K562 (cell line): Measurements from ENCODE around the gene EPB41L3. TPM values are rescaled to one million over a fixed set of nuclear protein-coding genes. Genes with fewer than 3 reads are reported as not detected.

Experiments used
- ATAC-seq: fragments of 200-7000 bp; cut with Tn5 transposase; 3 replicates; pipeline ENCODE4 v1.9.1; 2020; ENCODE audit warnings: moderate library complexity
- BruUV-seq: library from RNA; stranded (reverse); fragments of 400-500 nt; replicated peaks from 2 replicates; lab custom pipeline; 2021; lab: Mats Ljungman, UMichigan
- CTCF ChIA-PET: fragments of 300-600 bp; formaldehyde crosslinking; extraction: SDS; loops from one replicate; lab custom pipeline; 2021; ENCODE audit warnings: low intra/inter-chr PET ratio; lab: Yijun Ruan, JAX
- POLR2A ChIA-PET: fragments of 300-600, 350-650 bp; sonication (Branson Sonifier 250); formaldehyde crosslinking; extraction: SDS; loops from one replicate; lab custom pipeline; 2021; ENCODE audit warnings: antibody characterized with exemption, inconsistent platforms; lab: Yijun Ruan, JAX
- DNase-seq, 4 experiments: peaks; one replicate each; pipeline versions ENCODE4 v3.0.0 to v3.0.0-alpha.2; 2011 to 2018; ENCODE audit warnings: low spot score in 3 of 4, mixed read lengths in 3 of 4; ENCODE audit errors: extremely low read depth in 1 of 4
- FAIRE-seq: peaks from 2 replicates; lab custom pipeline; 2011; peaks lifted over from hg19 to GRCh38; lab: Jason Lieb, UNC
- H2AFZ ChIP-seq: 2 replicates; pipeline ENCODE4 v1.6.0; 2011; ENCODE audit warnings: low read depth, low read length, control low read depth, inconsistent platforms
- H3K27ac ChIP-seq: fragments of 200-600 bp; 3 replicates; pipeline ENCODE4 v1.8.0; 2011; ENCODE audit warnings: low read depth, mild to moderate bottlenecking, control low read depth, inconsistent platforms, low read length, moderate library complexity, mixed read lengths; ENCODE audit errors: extremely low read depth
- H3K27me3 ChIP-seq, 2 experiments: fragments of 300-600 bp in 1 of 2; 2 replicates in 1 of 2; 3 replicates in 1 of 2; pipeline versions ENCODE4 v1.6.0 to v1.8.0; 2011; ENCODE audit warnings: inconsistent platforms in 2 of 2, low read length in 2 of 2, mild to moderate bottlenecking in 1 of 2, mixed read lengths in 1 of 2, moderate library complexity in 1 of 2; ENCODE audit not compliant: control insufficient read depth in 2 of 2, insufficient read depth in 2 of 2
- H3K36me3 ChIP-seq: fragments of 300-600 bp; 3 replicates; pipeline ENCODE4 v1.8.0; 2011; ENCODE audit warnings: mild to moderate bottlenecking, low read length, inconsistent platforms; ENCODE audit not compliant: control insufficient read depth, insufficient read depth
- H3K4me1 ChIP-seq, 2 experiments: fragments of 200-600 bp in 1 of 2; replicated peaks in 1 of 2; 2 replicates in 1 of 2; 3 replicates in 1 of 2; pipeline versions ENCODE4 v1.5.1 to v1.8.0; 2011; ENCODE audit warnings: inconsistent platforms in 2 of 2, low read length in 2 of 2, mild to moderate bottlenecking in 1 of 2, mixed read lengths in 1 of 2, moderate library complexity in 1 of 2; ENCODE audit not compliant: control insufficient read depth in 2 of 2, insufficient read depth in 2 of 2
- H3K4me2 ChIP-seq: 2 replicates; pipeline ENCODE4 v1.6.1; 2011; ENCODE audit warnings: low read length, control low read depth, inconsistent platforms, mixed read lengths; ENCODE audit not compliant: insufficient read depth
- H3K4me3 ChIP-seq: fragments of 200-600 bp; sonication (generic), shearing (Covaris generic); 2 replicates; pipeline ENCODE4 v1.5.1; 2016; ENCODE audit warnings: control low read depth, inconsistent platforms
- H3K79me2 ChIP-seq: fragments of 200-600 bp; 3 replicates; pipeline ENCODE4 v1.8.0; 2011; ENCODE audit warnings: low read length, inconsistent platforms; ENCODE audit not compliant: control insufficient read depth, insufficient read depth
- H3K9ac ChIP-seq, 2 experiments: 2 replicates each; pipeline versions ENCODE4 v1.6.0 to v1.6.1; 2011; ENCODE audit warnings: low read depth in 2 of 2, low read length in 2 of 2, control low read depth in 1 of 2, inconsistent platforms in 1 of 2, mild to moderate bottlenecking in 1 of 2, mixed read lengths in 1 of 2; ENCODE audit not compliant: insufficient read depth in 1 of 2
- H3K9me1 ChIP-seq: one replicate; pipeline ENCODE4 v1.6.0; 2011; ENCODE audit warnings: inconsistent platforms, mild to moderate bottlenecking, low read length, moderate library complexity; ENCODE audit not compliant: control insufficient read depth, insufficient read depth
- H3K9me3 ChIP-seq: replicated peaks from 2 replicates; pipeline ENCODE4 v1.5.1; 2011; ENCODE audit warnings: low read depth, low read length, inconsistent platforms; ENCODE audit not compliant: control insufficient read depth, insufficient read depth
- H4K20me1 ChIP-seq: replicated peaks from 2 replicates; pipeline ENCODE4 v1.6.1; 2011; ENCODE audit warnings: low read length, inconsistent platforms, mixed read lengths; ENCODE audit not compliant: control insufficient read depth, insufficient read depth
- CBX2 ChIP-seq: fragments of 200-600 bp; sonication (generic); IDR thresholded peaks from one replicate; pipeline ENCODE4 v1.6.1; 2012; ENCODE audit warnings: mild to moderate bottlenecking, low read length, inconsistent platforms; ENCODE audit not compliant: insufficient read depth, poor library complexity, severe bottlenecking
- IRF2 ChIP-seq: sonication (generic); formaldehyde crosslinking; IDR thresholded peaks from 2 replicates; pipeline ENCODE4 v1.8.1; 2022; ENCODE audit warnings: mild to moderate bottlenecking, missing genetic modification reagents
- MTF1 ChIP-seq: fragments of 250-450 bp; sonication (Bioruptor Pico); IDR thresholded peaks from 2 replicates; pipeline ENCODE4 v1.9.0; 2021; ENCODE audit warnings: moderate library complexity, mild to moderate bottlenecking, inconsistent platforms, borderline replicate concordance
- MYNN ChIP-seq, 2 experiments: sonication (generic); formaldehyde crosslinking in 1 of 2; IDR thresholded peaks; 2 replicates each; pipeline versions ENCODE4 v1.5.0 to v1.6.1; 2016 to 2020; ENCODE audit warnings: antibody characterized with exemption in 1 of 2, missing genetic modification reagents in 1 of 2
- PRPF4 ChIP-seq: fragments of 200-400 bp; formaldehyde crosslinking; IDR thresholded peaks from one replicate; pipeline ENCODE4 v1.6.1; 2017; ENCODE audit warnings: low read length, low read depth, mild to moderate bottlenecking; ENCODE audit not compliant: insufficient read depth, poor library complexity, severe bottlenecking
- ZBTB8A ChIP-seq: fragments of 450-650 bp; IDR thresholded peaks from 2 replicates; pipeline ENCODE4 v1.6.1; 2018; ENCODE audit warnings: mild to moderate bottlenecking, moderate library complexity; ENCODE audit not compliant: partially characterized antibody
- ZNF583 ChIP-seq: fragments of 250-450 bp; sonication (Bioruptor Pico); IDR thresholded peaks from 2 replicates; pipeline ENCODE4 v1.4.0; 2020
- ZNF778 ChIP-seq: fragments of 450-650 bp; formaldehyde crosslinking; IDR thresholded peaks from 2 replicates; pipeline ENCODE4 v1.4.0; 2020; ENCODE audit warnings: mild to moderate bottlenecking, moderate library complexity
- ZSCAN32 ChIP-seq: fragments of 450-650 bp; formaldehyde crosslinking; IDR thresholded peaks from 2 replicates; pipeline ENCODE4 v1.4.0; 2020; ENCODE audit warnings: mild to moderate bottlenecking, moderate library complexity
- WGBS: fragments of 100-300 bp; shearing (Covaris generic); methylation state at CpG from one replicate; pipeline ENCODE4 v1.1.6; 2016; ENCODE audit warnings: low coverage, mixed read lengths; ENCODE audit not compliant: insufficient coverage; ENCODE audit errors: missing lambda C conversion rate; 5-methylcytosine and 5-hydroxymethylcytosine counted together
- in situ Hi-C: fragments of 300-500 bp; cut with MboI; formaldehyde crosslinking; loops from 4 replicates; pipeline ENCODE4 v1.15.0; 2018; ENCODE audit warnings: inconsistent platforms, mixed read lengths
- intact Hi-C: fragments of 100-400 bp; cut with micrococcal nuclease; formaldehyde crosslinking; loops from 2 replicates; pipeline ENCODE4 v1.14.2; 2022
- polyA plus RNA-seq, 8 experiments: library from polyadenylated mRNA; depleted of rRNA in 4 of 8; stranded (reverse) in 5 of 8; unstranded in 3 of 8; fragments of >200 nt; fragmentation: Nextera tagmentation in 2 of 8; fragmentation: Illumina TruSeq in 1 of 8; extraction: Ambion mirVana in 2 of 8; extraction: Trizol in 1 of 8; gene quantifications; 2 replicates each; pipeline versions ENCODE4 v1.2.1 to v1.2.3, GENCODE V29; 2011 to 2014; ENCODE audit warnings: inconsistent platforms in 1 of 8, missing spikeins in 1 of 8
- total RNA-seq, 7 experiments: library from RNA; depleted of rRNA in 6 of 7; stranded (reverse); fragments of >200 nt in 6 of 7; fragmentation: Illumina TruSeq in 2 of 7; extraction: Trizol in 2 of 7; gene quantifications; 2 replicates each; pipeline versions ENCODE4 v1.2.1 to v1.2.3, GENCODE V29; 2011 to 2021; ENCODE audit warnings: low replicate concordance in 1 of 7
- TF ChIP-seq, protein P1 (sequence below): sonication (generic); formaldehyde crosslinking; IDR thresholded peaks from 2 replicates; pipeline ENCODE4 v1.8.1; 2023; ENCODE audit warnings: mild to moderate bottlenecking, missing genetic modification reagents
- TF ChIP-seq, protein P2 (sequence below): sonication (generic); formaldehyde crosslinking; IDR thresholded peaks from 2 replicates; pipeline ENCODE4 v1.8.0; 2022; ENCODE audit warnings: missing genetic modification reagents, mild to moderate bottlenecking, moderate library complexity, borderline replicate concordance

EPB41L3 gene
- total and polyA plus RNA-seq, 9 of the 15 experiments (the other 6 are each of a cell fraction or from before 2014, with no cell fraction given) = 0.44 to 0.49 TPM; not detected in 7

DNA sequence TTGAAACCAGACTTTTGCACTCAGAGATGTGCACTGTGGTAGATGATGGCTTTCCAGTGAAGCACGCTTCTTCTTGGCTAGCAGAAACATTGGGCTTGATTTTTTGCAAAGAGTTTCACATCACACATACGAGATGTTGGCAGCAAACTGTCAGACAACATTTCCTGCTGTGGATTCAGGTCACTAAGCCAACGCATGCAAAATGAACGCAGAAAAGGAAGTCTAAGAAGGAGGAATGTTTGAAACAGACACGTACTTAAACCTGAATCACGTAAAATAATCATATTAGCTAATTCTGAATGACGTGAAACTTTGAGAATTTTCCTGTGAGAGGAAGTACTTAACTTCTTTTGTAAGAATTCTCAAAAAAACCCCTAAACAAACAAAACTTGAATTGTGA lies 88.1 kb downstream of the EPB41L3 start:
- in situ Hi-C loops = no loop called here
- no TSS peak for BruUV-seq
- POLR2A ChIA-PET = no interaction called here

More for the DNA sequence above, 88.1 kb downstream of the EPB41L3 start:
- H3K4me3 ChIP-seq = no peak overlapping the region
- TF ChIP-seq, protein P1, sequence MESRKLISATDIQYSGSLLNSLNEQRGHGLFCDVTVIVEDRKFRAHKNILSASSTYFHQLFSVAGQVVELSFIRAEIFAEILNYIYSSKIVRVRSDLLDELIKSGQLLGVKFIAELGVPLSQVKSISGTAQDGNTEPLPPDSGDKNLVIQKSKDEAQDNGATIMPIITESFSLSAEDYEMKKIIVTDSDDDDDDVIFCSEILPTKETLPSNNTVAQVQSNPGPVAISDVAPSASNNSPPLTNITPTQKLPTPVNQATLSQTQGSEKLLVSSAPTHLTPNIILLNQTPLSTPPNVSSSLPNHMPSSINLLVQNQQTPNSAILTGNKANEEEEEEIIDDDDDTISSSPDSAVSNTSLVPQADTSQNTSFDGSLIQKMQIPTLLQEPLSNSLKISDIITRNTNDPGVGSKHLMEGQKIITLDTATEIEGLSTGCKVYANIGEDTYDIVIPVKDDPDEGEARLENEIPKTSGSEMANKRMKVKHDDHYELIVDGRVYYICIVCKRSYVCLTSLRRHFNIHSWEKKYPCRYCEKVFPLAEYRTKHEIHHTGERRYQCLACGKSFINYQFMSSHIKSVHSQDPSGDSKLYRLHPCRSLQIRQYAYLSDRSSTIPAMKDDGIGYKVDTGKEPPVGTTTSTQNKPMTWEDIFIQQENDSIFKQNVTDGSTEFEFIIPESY = no peak
- TF ChIP-seq ZSCAN32 (no peak), PRPF4 (no peak), IRF2 (no peak), MYNN (IDR thresholded peaks at IDR 0.05) (no peak), MYNN (CRISPR knock-in tag; IDR thresholded peaks at IDR 0.05) (no peak), CBX2 (no peak), ZBTB8A (no peak), ZNF778 (CRISPR knock-in tag) (no peak), ZNF583 (CRISPR knock-in tag) (no peak), MTF1 (CRISPR knock-in tag) (no peak)
- TF ChIP-seq, protein P2, sequence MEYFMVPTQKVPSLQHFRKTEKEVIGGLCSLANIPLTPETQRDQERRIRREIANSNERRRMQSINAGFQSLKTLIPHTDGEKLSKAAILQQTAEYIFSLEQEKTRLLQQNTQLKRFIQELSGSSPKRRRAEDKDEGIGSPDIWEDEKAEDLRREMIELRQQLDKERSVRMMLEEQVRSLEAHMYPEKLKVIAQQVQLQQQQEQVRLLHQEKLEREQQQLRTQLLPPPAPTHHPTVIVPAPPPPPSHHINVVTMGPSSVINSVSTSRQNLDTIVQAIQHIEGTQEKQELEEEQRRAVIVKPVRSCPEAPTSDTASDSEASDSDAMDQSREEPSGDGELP = no peak
- no peaks in the 10 kb centered on the region for H3K36me3 ChIP-seq
- no peak overlapping the region for H3K27ac ChIP-seq
- DNase-seq (no peak), ATAC-seq (no peak), FAIRE-seq (no peak)
- H3K27me3 ChIP-seq = no peaks in the 10 kb centered on the region
- H4K20me1 ChIP-seq = no peaks in the 10 kb centered on the region
- CTCF ChIA-PET = interaction anchor here (0.7 kb wide), 1 partner anchor 219 kb away, joined by 4 read pairs; no protein-coding TSS in a partner anchor
- 2% methylated on average over 7 of the region's 7 CpGs for WGBS
- no peaks in the 10 kb centered on the region for H3K79me2 ChIP-seq
- H3K9me3 ChIP-seq = no peaks in the 10 kb centered on the region
- no peaks in the 10 kb centered on the region for H3K4me1 ChIP-seq
- no peak overlapping the region for H3K9ac ChIP-seq
- no peak overlapping the region for H2AFZ ChIP-seq
- H3K9me1 ChIP-seq = no peaks in the 10 kb centered on the region
- intact Hi-C loops = no loop called here
- no peak overlapping the region for H3K4me2 ChIP-seq
